Ovary (tissue), 3 donors: ENCODE data around the gene SMAD3.

Experiments used
- CTCF ChIP-seq, 3 donors: fragments of 450-650 bp in 2 of 3; fragments of 200-600 bp in 1 of 3; IDR thresholded peaks; one replicate each; pipeline versions ENCODE4 v1.5.1 to v1.8.0; 2016 to 2022; ENCODE audit warnings: antibody characterized with exemption in 3 of 3, mild to moderate bottlenecking in 1 of 3
- EP300 ChIP-seq: sonication (generic); formaldehyde crosslinking; IDR thresholded peaks from one replicate; pipeline ENCODE4 v1.6.1; 2017; ENCODE audit warnings: antibody characterized with exemption
- donor health status: DM: no; HTN: no; CAD: no.

- TF ChIP-seq CTCF (IDR thresholded peaks at IDR 0.05), result no peak
- no peak for TF ChIP-seq EP300
These were observed 149.7 kb downstream of the SMAD3 start for GRCh38 chr15:67215102-67215501.
